ENCODE data around the gene KHDC1L. TPM values are rescaled to one million over a fixed set of nuclear protein-coding genes. Genes with fewer than 3 reads are reported as not detected.
"Not testable (repeated sequence)": the region's sequence is repeated elsewhere in the genome, so short reads cannot be mapped to it uniquely, and the experiment has no call there.

KHDC1L gene
- total RNA-seq, result 0.67 TPM
- polyA plus RNA-seq, result not detected

DNA sequence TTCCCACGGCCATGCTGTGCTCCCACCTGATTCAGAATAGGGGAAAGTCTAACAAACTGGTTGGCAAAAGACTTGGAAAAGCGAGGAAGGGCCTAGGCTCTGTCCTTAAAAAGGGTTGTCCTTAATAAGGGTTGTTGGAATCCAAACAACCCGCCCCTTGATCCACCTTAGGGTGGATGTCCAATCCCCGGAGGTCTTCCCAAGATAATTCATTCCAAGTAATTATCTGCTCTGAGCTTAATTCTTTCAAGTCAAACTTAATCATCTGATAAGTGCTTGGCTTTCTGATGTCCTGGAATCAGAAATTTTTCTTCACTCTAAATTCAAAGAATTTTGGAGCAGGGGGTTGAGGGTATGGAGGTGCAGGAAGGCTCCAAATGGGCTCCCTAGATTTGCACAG is at the start of gene KHDC1L:
Gene KHDC1L (minus strand): TSS at position 101 of the 400 bp plus-strand sequence. CDS start 88 bp downstream, at position 13.
- Histone ChIP-seq H3K4me1 (ENCODE audit: control insufficient read depth, insufficient read depth, low read length, poor library complexity, severe bottlenecking) (no peaks in the 10 kb centered on the region), H3K27ac (ENCODE audit: insufficient read depth, low read length, poor library complexity, severe bottlenecking) (no peak within 1 kb of the TSS), H3K27me3 (ENCODE audit: control insufficient read depth, insufficient read depth, low read length) (no peaks in the 10 kb centered on the region), H3K36me3 (ENCODE audit: control insufficient read depth, insufficient read depth, low read length) (no peaks in the 10 kb centered on the region), H3K4me3 (ENCODE audit: low read depth, low read length) (no peak within 1 kb of the TSS), H3K9me3 (ENCODE audit: control insufficient read depth in 2 of 2, low read length in 2 of 2) (no peaks in the 10 kb centered on the region)
- Mint-ChIP-seq H3K4me1 (no peaks in the 10 kb centered on the region), H3K27ac (peak within 1 kb of the TSS in 1 of 3 donors; percentile 7), H3K9me3 (no peaks in the 10 kb centered on the region), H3K4me3 (no peak within 1 kb of the TSS), H3K27me3 (peaks cover 7% of the 10 kb centered on the region), H3K36me3 (no peaks in the 10 kb centered on the region)
- no peak for DNase-seq
- ATAC-seq (ENCODE audit: low read depth in 2 of 2), result no peak

- not testable (repeated sequence) for ATAC-seq (ENCODE audit: low read depth in 2 of 2); H3K9me3 ChIP-seq (ENCODE audit: control insufficient read depth in 2 of 2, low read length in 2 of 2); H3K36me3 ChIP-seq (ENCODE audit: control insufficient read depth, insufficient read depth, low read length); H3K9me3 Mint-ChIP-seq; H3K27me3 Mint-ChIP-seq; H3K4me3 ChIP-seq (ENCODE audit: low read depth, low read length); DNase-seq; H3K4me3 Mint-ChIP-seq; H3K27me3 ChIP-seq (ENCODE audit: control insufficient read depth, insufficient read depth, low read length); H3K27ac ChIP-seq (ENCODE audit: insufficient read depth, low read length, poor library complexity, severe bottlenecking); H3K4me1 ChIP-seq (ENCODE audit: control insufficient read depth, insufficient read depth, low read length, poor library complexity, severe bottlenecking)
- peaks cover 20% of the 10 kb centered on the region for H3K36me3 Mint-ChIP-seq
- peaks cover 13 to 34% (median 18%) of the 10 kb centered on the region in 4 donors for H3K4me1 Mint-ChIP-seq
- H3K27ac Mint-ChIP-seq, result peak overlapping the region in 1 of 3 donors; percentile 78
Observed at GRCh38 chr6:73269296-73269695, 44.0 kb upstream of the KHDC1L start.

GRCh38 chr6:73268896-73269295 is 43.6 kb upstream of the KHDC1L start:
- not testable (repeated sequence) for H3K9me3 Mint-ChIP-seq; ATAC-seq (ENCODE audit: low read depth in 2 of 2); H3K4me3 ChIP-seq (ENCODE audit: low read depth, low read length); H3K9me3 ChIP-seq (ENCODE audit: control insufficient read depth in 2 of 2, low read length in 2 of 2); DNase-seq; H3K27me3 ChIP-seq (ENCODE audit: control insufficient read depth, insufficient read depth, low read length); H3K27ac ChIP-seq (ENCODE audit: insufficient read depth, low read length, poor library complexity, severe bottlenecking); H3K4me3 Mint-ChIP-seq; H3K4me1 ChIP-seq (ENCODE audit: control insufficient read depth, insufficient read depth, low read length, poor library complexity, severe bottlenecking); H3K36me3 ChIP-seq (ENCODE audit: control insufficient read depth, insufficient read depth, low read length); H3K27ac Mint-ChIP-seq; H3K27me3 Mint-ChIP-seq
- peaks cover 13 to 38% (median 20%) of the 10 kb centered on the region in 4 donors for H3K4me1 Mint-ChIP-seq
- peaks cover 17% of the 10 kb centered on the region for H3K36me3 Mint-ChIP-seq

DNA sequence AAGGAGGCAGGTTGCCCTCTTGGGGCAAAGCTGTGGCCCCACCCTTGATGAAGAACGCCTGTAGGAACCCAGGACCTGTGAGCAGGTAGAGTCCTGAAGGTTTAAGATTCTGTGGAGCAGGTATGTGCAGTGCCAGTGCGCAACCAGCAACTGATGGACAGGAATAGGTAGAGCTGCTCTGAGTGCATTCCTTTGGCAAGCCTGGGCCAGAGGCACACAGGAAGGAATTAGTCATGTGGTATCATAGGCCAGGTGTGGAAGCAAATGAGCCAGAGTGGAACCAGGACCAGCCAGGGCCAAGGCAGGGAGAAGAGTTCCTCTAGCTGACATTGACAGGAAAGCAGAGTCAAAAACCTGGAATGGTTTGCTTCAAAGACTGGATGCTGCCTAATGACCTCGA is 39.1 kb upstream of the KHDC1L start:
- Mint-ChIP-seq H3K4me1 (peaks cover 20 to 51% (median 34%) of the 10 kb centered on the region in 4 donors), H3K4me3 (peak overlapping the region; percentile 29 to 84 (median 82)), H3K36me3 (peaks cover 13% of the 10 kb centered on the region), H3K27me3 (no peaks in the 10 kb centered on the region), H3K9me3 (no peaks in the 10 kb centered on the region), H3K27ac (peak overlapping the region; percentile 40 to 91 (median 48))
- no peaks in the 10 kb centered on the region for H3K9me3 ChIP-seq (ENCODE audit: control insufficient read depth in 2 of 2, low read length in 2 of 2)
- no peak overlapping the region for H3K27ac ChIP-seq (ENCODE audit: insufficient read depth, low read length, poor library complexity, severe bottlenecking)
- no peak overlapping the region for H3K4me3 ChIP-seq (ENCODE audit: low read depth, low read length)
- H3K36me3 ChIP-seq (ENCODE audit: control insufficient read depth, insufficient read depth, low read length), result no peaks in the 10 kb centered on the region
- H3K4me1 ChIP-seq (ENCODE audit: control insufficient read depth, insufficient read depth, low read length, poor library complexity, severe bottlenecking), result peaks cover 19% of the 10 kb centered on the region
- H3K27me3 ChIP-seq (ENCODE audit: control insufficient read depth, insufficient read depth, low read length), result no peaks in the 10 kb centered on the region
- DNase-seq, result no peak
- no peak for ATAC-seq (ENCODE audit: low read depth in 2 of 2)

GRCh38 chr6:73263570-73263909 is 38.2 kb upstream of the KHDC1L start:
- ATAC-seq (ENCODE audit: low read depth in 2 of 2), result no peak
- H3K9me3 Mint-ChIP-seq, result no peaks in the 10 kb centered on the region
- H3K27me3 ChIP-seq (ENCODE audit: control insufficient read depth, insufficient read depth, low read length), result no peaks in the 10 kb centered on the region

GRCh38 chr6:73262671-73263569 is 37.6 kb upstream of the KHDC1L start, which contains the start of gene KHDC1:
Gene KHDC1, minus strand, starts transcription at chr6:73263196. Its CDS starts 20,679 bp downstream, at chr6:73242517.
- H3K27me3 ChIP-seq (ENCODE audit: control insufficient read depth, insufficient read depth, low read length), result no peaks in the 10 kb centered on the region
- H3K9me3 ChIP-seq (ENCODE audit: control insufficient read depth in 2 of 2, low read length in 2 of 2), result no peaks in the 10 kb centered on the region
- H3K27ac Mint-ChIP-seq, result peak within 1 kb of the TSS; percentile 62 to 91 (median 83)
- ATAC-seq (ENCODE audit: low read depth in 2 of 2), result peak; percentile 88 to 90
- H3K27ac ChIP-seq (ENCODE audit: insufficient read depth, low read length, poor library complexity, severe bottlenecking), result peak within 1 kb of the TSS; percentile 53
- DNase-seq, result peak; percentile 34 to 78 (median 55)
- peaks cover 20 to 47% (median 32%) of the 10 kb centered on the region in 4 donors for H3K4me1 Mint-ChIP-seq
- no peaks in the 10 kb centered on the region for H3K36me3 ChIP-seq (ENCODE audit: control insufficient read depth, insufficient read depth, low read length)
- peaks cover 11% of the 10 kb centered on the region for H3K36me3 Mint-ChIP-seq
- no peaks in the 10 kb centered on the region for H3K9me3 Mint-ChIP-seq
- H3K4me3 Mint-ChIP-seq, result peak within 1 kb of the TSS; percentile 81 to 91 (median 86)
- peaks cover 19% of the 10 kb centered on the region for H3K4me1 ChIP-seq (ENCODE audit: control insufficient read depth, insufficient read depth, low read length, poor library complexity, severe bottlenecking)
- peak within 1 kb of the TSS; percentile 86 for H3K4me3 ChIP-seq (ENCODE audit: low read depth, low read length)
- H3K27me3 Mint-ChIP-seq, result no peaks in the 10 kb centered on the region

More at GRCh38 chr6:73263570-73263909, 38.2 kb upstream of the KHDC1L start:
- Histone ChIP-seq H3K36me3 (ENCODE audit: control insufficient read depth, insufficient read depth, low read length) (no peaks in the 10 kb centered on the region), H3K9me3 (ENCODE audit: control insufficient read depth in 2 of 2, low read length in 2 of 2) (no peaks in the 10 kb centered on the region), H3K4me1 (ENCODE audit: control insufficient read depth, insufficient read depth, low read length, poor library complexity, severe bottlenecking) (peaks cover 19% of the 10 kb centered on the region), H3K27ac (ENCODE audit: insufficient read depth, low read length, poor library complexity, severe bottlenecking) (peak overlapping the region; percentile 53), H3K4me3 (ENCODE audit: low read depth, low read length) (peak overlapping the region; percentile 75)
- Mint-ChIP-seq H3K27ac (peak overlapping the region; percentile 26 to 91 (median 35)), H3K27me3 (no peaks in the 10 kb centered on the region), H3K4me3 (peak overlapping the region; percentile 29 to 84 (median 82)), H3K4me1 (peaks cover 20 to 51% (median 34%) of the 10 kb centered on the region in 4 donors), H3K36me3 (peaks cover 11% of the 10 kb centered on the region)
- no peak for DNase-seq

DNA sequence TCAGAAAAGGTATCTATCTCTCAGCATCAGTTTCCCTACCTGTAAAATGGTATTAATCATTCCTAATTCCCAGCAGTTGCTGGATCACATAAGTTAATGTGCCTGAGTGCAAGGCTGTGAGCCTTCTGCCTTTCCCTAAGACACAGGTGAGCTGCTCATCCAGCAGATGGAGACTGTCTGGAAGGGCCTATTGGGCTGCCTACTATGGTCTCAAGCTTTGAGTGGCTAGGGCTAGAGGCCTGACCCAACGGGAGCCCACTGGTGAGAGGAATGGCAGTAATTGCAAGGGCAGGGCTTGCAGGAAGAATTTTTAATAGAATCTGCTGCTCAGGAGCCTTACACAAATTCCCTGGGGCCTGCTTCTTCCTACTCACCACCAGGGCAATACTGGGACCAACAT is 33.4 kb upstream of the KHDC1L start:
- Histone ChIP-seq H3K27ac (ENCODE audit: insufficient read depth, low read length, poor library complexity, severe bottlenecking) (no peak overlapping the region), H3K4me3 (ENCODE audit: low read depth, low read length) (no peak overlapping the region), H3K36me3 (ENCODE audit: control insufficient read depth, insufficient read depth, low read length) (no peaks in the 10 kb centered on the region), H3K9me3 (ENCODE audit: control insufficient read depth in 2 of 2, low read length in 2 of 2) (no peaks in the 10 kb centered on the region), H3K27me3 (ENCODE audit: control insufficient read depth, insufficient read depth, low read length) (no peaks in the 10 kb centered on the region), H3K4me1 (ENCODE audit: control insufficient read depth, insufficient read depth, low read length, poor library complexity, severe bottlenecking) (peaks cover 11% of the 10 kb centered on the region)
- no peaks in the 10 kb centered on the region for H3K36me3 Mint-ChIP-seq
- no peak overlapping the region for H3K27ac Mint-ChIP-seq
- H3K4me1 Mint-ChIP-seq, result peaks cover 7 to 13% (median 11%) of the 10 kb centered on the region in 4 donors
- ATAC-seq (ENCODE audit: low read depth in 2 of 2) (no peak), DNase-seq (no peak)
- H3K4me3 Mint-ChIP-seq, result no peak overlapping the region
- H3K27me3 Mint-ChIP-seq, result no peaks in the 10 kb centered on the region
- no peaks in the 10 kb centered on the region for H3K9me3 Mint-ChIP-seq

All from CD4-positive, CD25-positive, alpha-beta regulatory T cell (primary cell).